ENCODE measurements around the gene TBCB.
"Not testable (repeated sequence)": the region's sequence is repeated elsewhere in the genome, so short reads cannot be mapped to it uniquely, and the experiment has no call there.

TBCB gene

DNA sequence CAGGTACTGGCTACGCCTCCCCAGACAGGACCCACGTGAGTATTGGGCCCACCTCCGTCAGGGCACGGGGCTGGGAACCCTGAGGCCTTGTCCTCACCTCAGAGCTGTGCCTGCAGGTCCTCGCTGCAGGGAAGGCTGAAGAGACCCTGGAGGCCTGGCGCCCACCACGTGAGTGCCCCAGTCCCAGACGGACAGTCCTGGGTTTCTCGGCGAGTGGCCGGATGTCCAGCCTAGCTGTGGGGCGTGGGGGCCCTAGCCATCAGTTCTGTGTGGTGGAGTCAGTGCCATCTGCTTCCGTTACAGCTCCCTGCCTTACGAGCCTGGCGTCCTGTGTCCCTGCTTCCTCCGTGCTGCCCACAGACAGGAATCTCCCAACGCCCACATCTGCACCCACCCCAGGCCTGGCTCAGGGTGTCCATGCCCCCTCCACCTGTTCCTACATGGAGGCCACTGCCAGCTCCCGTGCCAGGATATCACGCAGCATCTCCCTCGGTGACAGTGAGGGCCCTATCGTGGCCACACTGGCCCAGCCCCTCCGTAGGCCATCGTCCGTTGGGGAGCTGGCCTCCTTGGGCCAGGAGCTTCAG lies 12.1 kb upstream of the TBCB start:
- no peak for DNase-seq

DNA sequence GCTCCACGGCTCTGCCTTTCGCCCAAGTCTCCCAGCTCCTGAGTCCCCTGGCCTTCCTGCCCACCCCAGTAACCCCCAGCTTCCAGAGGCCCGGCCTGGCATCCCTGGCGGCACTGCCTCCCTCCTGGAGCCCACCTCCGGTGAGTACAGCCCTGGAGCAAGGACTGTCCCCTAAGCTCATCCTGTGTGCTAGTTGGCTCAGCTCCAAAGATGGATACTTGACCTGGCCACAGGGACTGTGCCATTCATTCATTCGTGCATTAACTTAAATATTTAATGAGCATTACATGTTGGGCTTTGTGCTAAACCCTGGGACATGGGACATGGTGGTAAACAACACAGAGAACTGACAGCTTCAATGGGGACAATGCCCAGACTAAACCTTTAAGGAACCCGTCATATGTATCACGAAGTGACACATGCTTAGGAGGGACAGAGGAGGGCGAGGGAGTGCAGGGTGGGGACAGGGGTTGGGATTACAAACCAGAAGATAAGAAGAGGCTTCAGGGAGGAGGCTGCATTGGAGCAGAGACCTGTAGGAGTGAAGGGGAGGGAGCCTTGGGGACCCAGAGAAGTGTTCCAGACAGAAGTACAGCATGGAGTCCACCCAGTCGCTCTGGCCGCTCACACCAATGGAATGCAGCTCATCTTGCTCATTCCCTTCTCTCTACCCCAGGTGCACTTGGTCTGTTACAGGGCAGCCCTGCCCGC lies 11.3 kb upstream of the TBCB start:
- no peak for DNase-seq

DNA sequence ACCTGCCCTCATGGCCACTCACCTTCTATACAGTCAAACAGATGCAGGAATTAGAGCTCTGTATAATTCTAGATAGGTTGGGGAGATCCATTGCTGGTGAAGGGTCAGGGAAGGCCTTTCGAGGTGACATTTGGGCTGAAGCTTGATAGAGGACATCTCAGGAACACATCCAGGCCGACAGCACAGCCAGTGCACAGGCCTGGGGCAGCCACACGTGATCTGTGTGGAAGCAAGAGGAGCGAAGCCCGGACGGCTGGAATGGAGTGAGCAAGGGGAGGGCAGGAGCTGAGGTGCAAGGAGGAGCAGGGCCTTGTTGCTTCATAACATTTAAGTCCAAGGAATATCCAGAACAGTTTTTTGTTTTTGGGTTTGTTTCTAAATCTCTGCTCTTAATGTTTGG lies 8.8 kb upstream of the TBCB start:
- DNase-seq, result no peak

DNA sequence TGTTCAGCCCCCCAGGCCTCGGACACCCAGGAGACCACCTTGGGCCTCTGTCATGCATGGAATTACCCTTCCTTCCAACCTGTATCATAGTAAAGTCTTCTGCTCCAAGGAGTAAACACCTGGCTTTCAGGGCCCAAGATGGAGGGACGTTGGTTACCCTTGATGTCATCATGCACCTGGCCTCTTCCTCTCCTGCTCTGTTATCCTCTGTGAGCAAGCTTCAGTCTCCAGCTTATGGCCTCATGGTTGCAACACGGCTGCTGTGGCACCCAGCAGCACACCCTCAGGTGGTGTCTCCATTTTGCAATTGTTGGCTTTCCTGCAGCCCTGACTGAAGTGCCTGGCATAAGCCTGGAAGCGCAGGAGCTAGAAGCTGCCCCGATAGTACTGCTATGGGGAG lies 8.3 kb upstream of the TBCB start:
- no peak for DNase-seq

DNA sequence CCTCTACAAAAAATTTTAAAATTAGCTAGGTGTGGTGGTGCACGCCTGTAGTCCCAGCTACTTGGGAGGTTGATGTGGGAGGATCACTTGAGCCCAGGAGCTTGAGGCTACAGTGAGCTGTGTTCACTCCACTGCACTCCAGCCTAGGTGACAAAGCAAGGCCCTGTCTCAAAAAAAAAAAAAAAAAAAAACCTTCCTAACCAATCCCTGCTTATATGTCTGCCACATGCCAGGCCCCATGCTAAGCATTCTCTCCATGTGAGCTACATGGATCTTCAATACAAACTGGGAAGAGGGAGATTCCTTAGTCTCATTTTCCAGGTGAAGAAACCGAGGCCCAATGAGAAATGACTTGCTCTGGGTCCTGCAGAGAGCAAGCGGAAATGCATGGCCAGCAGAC lies 6.6 kb upstream of the TBCB start:
- DNase-seq, result no peak

DNA sequence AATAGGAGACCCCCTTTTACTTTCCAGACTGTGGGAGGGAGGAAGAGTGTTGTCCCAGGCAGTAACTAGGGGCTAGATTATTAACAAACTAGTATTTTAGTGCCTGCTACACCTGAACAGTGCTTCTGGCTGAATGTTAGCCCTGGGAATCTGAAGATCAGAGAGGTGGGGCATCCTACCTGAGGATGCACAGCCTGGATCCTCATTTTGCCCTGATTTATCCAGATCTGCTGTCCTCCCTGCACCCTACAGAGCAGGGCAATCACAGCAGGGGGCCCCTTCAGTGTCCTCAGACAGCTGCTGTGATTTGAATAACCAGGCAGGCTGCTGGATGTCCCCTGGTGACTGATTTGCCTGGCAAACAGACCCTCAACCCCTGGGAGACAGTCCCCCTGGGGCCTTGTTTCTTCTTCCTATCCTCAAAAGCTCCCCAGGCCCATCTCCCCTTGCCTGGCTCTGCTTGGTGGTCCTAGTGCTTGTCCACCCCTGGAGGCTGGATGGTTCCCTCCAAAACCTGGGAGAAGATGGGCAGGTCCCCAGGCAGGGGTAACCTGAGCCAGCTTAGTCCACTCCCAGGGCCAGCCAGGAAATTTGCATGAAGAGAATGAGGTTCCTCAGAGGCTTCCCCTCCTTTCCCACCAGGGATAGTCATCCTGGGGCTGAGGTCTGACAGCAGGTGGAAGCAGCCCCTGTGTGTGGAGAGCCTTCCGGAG lies 4.6 kb upstream of the TBCB start, which contains the start of gene OVOL3:
TSS of gene OVOL3 (plus strand) at position 657 of the 713 bp plus-strand sequence. CDS start 60 bp downstream, outside the sequence.
- no peak for DNase-seq

DNA sequence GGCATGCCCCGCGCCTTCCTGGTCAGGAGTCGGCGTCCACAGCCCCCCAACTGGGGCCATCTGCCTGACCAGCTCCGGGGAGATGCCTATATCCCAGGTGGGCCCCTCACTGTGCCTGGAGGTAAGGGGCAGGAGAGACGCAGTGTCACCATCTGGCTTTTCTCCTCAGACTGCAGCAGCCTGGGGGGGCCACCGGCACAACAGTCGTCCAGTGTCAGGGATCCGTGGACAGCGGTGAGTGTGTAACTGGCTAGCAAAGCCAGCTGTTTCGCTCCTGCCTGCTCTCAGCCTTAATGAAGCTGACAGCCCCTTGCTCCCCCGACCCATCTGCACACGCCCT lies 4.1 kb upstream of the TBCB start:
- no peak for DNase-seq

DNA sequence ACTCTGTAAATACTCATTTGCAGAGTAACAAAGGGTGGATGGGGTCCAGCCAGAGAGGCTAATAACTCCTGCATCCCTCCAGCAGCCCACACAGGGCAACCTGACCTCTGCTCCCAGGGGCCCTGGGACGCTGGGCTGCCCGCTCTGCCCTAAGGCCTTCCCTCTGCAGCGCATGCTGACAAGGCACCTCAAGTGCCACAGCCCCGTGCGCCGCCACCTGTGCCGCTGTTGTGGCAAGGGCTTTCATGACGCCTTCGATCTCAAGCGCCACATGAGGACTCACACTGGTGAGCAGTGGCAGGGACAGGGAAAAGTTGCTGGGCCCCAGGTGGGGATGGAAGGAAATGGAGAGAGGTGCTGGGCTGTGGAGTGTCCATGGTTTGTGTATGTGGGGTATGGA lies 2.6 kb upstream of the TBCB start:
- no peak for DNase-seq

DNA sequence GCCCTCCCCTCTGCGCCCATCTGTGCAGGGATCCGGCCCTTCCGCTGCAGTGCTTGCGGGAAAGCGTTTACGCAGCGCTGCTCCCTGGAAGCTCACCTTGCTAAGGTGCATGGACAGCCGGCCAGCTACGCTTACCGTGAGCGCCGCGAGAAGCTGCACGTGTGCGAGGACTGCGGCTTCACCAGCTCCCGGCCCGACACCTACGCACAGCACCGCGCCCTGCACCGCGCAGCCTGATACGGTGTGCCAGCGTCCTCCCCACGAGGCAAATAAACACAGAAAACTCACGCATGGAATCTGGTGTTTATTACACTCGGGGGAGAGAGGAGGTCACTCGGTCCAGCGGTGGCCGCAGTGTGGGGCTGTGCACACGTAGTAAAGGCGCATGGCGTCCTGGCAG lies 1.8 kb upstream of the TBCB start:
- DNase-seq, result no peak

DNA sequence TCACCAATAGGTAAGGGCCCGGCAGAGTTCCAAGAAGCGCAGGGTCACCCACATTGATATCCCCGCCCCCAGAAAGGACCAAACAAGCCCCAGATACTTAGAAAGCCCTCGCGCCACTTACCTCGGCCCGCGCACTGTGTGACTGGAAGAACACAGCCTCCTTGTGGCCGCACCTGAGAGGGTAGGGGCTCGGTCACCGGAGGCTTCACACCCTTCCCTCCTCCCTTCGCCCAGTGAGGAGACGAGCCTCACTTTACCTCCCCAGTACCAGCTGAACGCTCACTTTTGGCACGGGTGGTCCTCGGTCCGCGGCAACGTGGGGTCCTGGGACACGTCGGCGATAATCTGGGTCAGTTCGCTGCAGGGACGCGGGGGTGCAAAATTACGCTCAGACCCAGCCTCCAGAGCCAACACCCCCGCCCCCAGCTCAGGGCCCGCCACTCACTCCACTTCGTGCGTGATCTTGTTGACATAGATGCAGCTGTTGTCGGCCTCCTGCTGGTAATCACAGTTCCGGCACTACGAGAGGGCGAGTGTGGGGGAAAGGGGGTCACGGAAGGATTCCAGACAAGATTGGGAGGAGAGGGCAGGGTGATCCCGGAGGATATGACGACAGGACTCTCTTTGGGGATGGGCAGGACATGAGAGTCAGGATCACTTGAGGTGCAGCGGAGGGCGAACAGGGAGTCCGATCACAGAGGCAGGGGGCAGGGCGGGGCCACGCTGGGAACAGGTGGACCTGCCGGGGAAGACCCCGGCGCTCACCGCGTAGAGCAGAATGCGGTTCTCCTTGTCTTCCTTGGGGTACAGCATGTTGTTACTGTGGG lies 1.2 kb upstream of the TBCB start:
- DNase-seq, result peak; percentile 10

DNA sequence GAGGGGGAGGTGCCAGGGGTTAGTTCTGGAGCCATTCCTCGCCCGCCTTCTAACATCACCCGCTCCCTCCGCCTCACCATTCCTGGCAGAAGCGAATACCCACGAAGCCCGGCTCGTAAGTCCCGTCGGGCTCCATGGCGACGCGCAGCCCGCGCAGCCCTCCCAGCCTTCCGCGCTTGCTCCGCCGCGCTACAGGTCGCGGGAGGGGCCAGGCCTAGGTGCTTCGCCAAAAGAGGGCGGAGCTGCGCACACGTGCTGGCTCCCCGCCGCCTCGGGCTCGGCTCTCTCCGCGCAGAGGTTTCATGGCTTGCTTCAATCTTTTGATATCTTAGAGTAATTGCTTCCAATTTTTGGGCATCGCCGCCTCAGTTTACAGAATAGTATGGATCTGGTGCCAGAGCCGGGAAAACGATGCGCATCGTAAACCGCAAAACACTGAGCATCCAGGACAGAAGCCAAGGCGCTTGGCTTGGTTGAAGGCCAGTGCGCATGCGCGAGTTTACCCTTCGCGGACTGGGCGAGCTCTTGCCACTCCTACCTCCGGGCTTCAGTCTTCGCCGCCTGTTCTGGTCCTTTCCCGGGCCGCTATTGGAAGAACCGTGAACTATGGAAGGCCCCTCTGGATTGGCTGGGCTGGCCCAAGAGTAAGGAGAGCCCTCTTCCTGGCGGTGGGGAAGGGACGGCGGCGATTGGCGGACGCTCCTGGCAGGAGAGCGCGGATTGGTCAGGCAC lies 381 bp upstream of the TBCB start, which contains the start of gene POLR2I:
TSS of gene POLR2I (minus strand) at position 155 of the 732 bp plus-strand sequence. CDS start at position 136, 19 bp downstream.
- DNase-seq, result peak; percentile 99

DNA sequence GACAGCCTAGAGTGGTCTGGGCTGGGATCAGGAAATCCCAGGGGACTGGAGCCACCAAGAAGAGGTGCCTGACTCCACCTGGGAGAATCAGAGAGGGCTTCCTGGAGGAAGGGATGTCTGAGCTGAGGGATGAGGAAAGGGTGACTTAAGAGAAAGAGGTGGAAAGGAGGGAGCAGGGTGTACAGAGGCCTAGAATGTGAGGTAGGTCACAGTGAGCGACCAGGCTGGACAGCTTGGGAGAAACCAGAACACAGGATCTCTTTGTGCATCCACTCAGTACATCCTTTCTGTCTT lies 1.0 kb downstream of the TBCB start:
- DNase-seq, result no peak

DNA sequence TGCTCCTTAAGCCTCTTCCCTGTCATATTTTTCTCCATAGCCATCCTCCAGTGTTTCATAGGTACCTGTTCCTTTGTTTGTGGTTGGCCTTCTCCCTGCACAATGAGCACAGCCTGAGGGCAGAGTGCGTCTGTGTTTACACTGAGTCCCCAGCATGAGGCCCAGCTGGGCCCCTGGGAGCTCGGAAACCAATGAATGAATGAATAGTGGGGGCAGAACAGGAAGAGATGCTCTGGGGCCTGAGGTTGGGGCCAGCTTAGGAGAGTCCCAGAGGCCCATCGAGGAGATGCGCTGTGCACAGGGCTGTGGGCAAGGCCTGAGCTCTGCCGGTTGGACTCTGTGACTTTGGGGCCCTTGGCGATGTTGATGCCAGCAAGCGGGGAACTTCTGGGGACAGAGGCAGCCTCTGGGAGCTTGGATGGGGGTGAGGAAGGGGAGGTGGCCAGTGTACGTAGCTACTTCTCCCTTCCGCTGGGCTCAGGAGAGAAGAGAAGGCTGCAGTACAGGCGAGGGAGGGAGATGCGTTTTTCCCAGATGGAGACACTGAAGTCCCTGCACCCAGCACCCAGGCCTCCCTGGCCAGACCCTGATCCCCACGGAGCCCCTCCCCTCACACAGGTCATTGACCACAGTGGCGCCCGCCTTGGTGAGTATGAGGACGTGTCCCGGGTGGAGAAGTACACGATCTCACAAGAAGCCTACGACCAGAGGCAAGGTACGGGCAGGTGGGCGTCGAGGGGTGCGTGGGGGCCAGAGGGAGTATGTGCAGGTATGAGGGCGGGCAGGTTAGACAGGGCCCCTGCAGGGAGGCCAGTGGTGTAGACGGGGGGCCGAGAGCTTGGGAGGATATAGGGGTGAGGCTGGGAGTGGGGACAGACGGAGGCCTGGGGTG lies 5.1 kb downstream of the TBCB start:
- DNase-seq, result no peak

DNA sequence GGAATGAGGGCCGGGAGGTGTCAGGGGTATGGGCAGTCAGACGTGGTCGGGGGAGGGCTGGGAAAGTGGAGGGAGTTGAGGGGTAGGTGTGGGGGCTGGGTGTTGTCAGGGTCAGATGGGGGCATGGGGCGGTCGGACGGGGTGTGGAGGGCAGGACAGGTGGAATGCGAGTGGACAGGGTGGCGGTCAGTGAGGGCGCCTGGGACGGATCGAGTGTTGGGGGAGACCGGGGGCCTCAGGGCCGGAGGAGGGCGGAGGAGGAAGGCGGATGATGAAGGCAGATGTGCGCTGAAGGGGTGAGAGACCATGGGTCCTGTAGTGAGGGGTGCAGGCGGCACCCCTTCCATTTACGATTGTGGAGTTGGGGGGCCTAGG lies 5.7 kb downstream of the TBCB start:
- no peak for DNase-seq

DNA sequence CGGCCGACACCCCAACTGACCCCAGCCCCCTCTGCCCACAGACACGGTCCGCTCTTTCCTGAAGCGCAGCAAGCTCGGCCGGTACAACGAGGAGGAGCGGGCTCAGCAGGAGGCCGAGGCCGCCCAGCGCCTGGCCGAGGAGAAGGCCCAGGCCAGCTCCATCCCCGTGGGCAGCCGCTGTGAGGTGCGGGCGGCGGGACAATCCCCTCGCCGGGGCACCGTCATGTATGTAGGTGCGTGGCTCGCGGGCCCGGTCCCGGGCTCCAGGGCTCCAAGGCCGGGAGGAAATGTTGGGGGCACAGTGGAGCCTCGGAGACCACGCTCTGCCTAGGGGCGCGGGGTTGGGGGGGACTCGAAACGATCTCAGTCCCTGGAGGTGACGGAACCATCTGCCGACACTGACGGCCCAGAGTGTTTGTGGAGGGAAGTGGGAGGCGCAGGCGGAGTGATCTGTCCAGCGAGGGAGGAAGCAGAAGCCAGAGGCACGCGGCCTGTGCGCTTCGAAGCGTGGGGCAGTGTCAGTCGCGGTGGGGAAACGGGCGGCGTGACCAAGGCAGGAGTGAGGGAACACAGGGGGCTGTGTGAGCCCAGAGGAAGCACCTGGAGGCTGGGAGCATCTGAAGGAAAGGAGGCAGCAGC lies 6.3 kb downstream of the TBCB start:
- no peak for DNase-seq

DNA sequence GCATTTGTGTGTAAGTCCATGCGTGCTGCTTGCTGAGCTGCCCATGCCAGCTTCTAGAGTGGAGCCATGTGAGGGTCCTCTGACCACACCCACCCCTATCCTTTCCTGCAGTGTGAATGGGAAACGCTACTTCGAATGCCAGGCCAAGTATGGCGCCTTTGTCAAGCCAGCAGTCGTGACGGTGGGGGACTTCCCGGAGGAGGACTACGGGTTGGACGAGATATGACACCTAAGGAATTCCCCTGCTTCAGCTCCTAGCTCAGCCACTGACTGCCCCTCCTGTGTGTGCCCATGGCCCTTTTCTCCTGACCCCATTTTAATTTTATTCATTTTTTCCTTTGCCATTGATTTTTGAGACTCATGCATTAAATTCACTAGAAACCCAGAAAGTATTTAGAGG lies 10.3 kb downstream of the TBCB start:
- DNase-seq, result no peak

DNA sequence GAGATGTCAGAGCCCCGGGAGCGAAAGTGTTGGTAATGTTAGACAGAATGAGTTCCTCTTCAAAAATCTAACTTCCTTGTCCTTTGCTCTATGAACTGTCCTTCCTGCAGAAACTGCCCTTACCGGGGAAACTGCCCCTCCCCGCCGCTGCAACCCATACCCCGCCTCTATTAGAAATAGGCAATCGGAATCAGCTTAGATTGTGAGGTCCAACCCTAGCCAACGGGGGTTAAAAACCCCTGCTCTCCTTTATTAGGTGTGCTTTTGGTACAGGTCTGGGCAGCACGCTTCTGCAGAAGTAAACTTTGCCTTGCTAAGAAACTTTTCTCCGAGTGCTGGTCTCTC lies 13.1 kb downstream of the TBCB start:
- no peak for DNase-seq

DNA sequence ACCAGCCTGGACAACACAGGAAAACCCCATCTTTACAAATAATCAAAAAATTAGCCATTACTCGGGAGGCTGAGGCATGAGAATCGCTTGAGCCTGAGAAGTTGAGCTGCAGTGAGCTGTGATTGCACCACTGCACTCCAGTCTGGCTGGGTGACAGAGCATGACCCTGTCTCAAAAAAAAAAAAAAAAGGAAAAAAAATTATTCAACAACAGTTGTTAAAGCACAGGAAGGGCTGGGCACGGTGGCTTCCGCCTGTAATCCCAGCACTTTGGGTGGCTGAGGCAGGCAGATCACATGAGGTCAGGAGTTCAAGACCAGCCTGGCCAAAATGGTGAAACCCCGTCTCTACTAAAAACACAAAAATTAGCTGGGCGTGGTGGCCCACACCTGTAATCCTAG lies 16.0 kb downstream of the TBCB start:
- DNase-seq, result not testable (repeated sequence)

DNA sequence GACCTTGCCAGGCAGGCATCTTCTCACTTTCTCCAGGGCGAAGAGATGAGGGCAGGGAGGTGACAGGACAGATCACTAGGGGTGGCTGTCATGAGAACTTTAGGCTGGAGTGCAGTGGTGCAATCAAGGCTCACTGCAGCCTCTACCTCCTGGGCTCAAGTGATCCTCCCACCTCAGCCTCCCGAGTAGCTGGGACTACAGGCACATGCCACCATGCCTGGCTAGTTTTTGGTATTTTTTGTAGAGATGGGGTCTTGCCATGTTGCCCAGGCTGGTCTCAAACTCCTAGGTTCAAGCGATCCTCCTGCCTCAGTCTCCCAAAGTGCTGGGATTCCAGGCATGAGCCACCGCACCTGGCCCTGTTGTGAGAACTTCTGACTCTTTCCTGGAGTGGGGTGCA lies 19.6 kb downstream of the TBCB start:
- DNase-seq, result not testable (repeated sequence)

DNA sequence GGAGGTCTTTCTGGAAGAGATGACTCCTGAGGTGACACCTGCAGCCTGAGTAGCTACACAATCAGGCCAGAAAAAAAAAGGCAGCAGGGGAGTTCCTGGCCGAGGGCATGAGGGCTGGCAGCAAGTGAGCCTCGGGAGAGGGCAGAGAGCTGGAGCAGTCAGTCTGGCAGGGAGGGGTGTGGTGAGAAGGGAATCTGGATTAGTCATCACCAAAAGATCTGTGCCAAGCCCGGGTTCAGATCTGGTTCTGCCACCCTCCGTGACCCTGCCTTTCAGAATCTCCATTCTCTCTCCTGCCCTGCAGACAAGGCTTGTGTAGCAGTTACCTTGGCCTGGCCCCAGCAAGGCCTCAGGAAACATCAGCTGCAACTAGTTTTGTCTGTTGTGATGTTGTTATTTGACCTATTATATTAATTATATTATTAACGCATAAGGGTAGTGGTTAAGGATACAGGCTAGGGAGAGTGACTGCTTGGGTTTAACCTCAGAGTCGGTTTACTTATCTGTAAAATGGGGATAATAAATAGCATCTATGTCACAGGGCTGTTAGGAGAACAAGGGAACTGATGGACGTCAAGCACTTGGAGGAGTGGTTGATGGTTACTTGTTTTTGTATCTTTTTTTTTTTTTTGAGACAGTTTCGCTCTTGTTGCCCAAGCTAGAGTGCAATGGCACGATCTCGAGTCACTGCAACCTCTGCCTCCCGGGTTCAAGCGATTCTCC lies 21.9 kb downstream of the TBCB start:
- no peak for DNase-seq

DNA sequence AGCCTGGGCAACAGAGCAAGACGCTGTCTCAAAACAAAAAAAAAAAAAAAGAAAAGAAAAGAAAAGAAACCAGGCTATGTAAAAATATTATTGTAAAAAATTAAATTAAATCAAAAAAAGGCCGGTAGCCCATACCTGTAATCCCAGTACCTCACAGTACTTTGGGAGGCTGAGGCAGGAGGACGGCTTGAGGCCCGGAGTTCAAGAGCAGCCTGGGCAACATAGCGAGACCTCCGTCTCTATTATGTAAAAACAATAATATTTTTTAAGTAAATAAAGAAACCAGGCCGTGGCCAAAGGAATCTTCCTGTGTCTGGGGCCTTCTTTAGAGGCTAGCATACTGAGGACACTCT lies 23.8 kb downstream of the TBCB start:
- DNase-seq, result no peak

Data from effector CD4-positive, alpha-beta T cell (primary cell).